ENCODE data around the gene MYH15.

DNA sequence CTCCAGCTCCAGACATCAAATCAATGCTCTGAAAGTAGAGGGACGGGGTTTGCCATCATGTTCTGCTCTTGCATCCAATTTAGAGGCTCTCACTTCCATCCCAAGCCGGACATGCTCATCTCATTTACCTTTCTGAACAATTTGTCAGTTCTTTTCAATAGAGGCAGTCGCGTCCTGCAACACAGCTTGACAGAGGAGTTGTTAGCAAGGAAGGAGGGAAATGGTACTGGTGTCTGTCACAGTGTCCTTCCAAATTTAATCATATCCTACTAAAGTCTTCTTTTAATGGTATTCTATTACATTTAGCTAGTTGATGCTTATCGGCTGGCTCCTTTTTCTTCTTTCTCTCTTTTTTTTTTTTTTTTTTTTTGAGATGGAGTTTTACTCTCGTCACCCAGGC lies 168.5 kb downstream of the MYH15 start:
- no peak for TF ChIP-seq CTCF (IDR thresholded peaks at IDR 0.05)
- no peak for TF ChIP-seq POLR2AphosphoS5 (IDR thresholded peaks at IDR 0.05; ENCODE audit: low read depth, low read length)
- TF ChIP-seq, protein P1, sequence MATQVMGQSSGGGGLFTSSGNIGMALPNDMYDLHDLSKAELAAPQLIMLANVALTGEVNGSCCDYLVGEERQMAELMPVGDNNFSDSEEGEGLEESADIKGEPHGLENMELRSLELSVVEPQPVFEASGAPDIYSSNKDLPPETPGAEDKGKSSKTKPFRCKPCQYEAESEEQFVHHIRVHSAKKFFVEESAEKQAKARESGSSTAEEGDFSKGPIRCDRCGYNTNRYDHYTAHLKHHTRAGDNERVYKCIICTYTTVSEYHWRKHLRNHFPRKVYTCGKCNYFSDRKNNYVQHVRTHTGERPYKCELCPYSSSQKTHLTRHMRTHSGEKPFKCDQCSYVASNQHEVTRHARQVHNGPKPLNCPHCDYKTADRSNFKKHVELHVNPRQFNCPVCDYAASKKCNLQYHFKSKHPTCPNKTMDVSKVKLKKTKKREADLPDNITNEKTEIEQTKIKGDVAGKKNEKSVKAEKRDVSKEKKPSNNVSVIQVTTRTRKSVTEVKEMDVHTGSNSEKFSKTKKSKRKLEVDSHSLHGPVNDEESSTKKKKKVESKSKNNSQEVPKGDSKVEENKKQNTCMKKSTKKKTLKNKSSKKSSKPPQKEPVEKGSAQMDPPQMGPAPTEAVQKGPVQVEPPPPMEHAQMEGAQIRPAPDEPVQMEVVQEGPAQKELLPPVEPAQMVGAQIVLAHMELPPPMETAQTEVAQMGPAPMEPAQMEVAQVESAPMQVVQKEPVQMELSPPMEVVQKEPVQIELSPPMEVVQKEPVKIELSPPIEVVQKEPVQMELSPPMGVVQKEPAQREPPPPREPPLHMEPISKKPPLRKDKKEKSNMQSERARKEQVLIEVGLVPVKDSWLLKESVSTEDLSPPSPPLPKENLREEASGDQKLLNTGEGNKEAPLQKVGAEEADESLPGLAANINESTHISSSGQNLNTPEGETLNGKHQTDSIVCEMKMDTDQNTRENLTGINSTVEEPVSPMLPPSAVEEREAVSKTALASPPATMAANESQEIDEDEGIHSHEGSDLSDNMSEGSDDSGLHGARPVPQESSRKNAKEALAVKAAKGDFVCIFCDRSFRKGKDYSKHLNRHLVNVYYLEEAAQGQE (IDR thresholded peaks at IDR 0.05; ENCODE audit: insufficient read depth in 1 of 2, low read depth in 2 of 2, low read length in 1 of 2): no peak
- no peak for TF ChIP-seq SIN3A (IDR thresholded peaks at IDR 0.05; ENCODE audit: borderline replicate concordance, insufficient read depth, low read depth, low read length)
- TF ChIP-seq TCF7L2 (IDR thresholded peaks at IDR 0.05; ENCODE audit: low read depth, low read length): no peak
